Activated CD4-positive, alpha-beta T cell treated with anti-CD3 and anti-CD28 coated beads for 24 hours (primary cell): ENCODE data around the gene CD164L2.
"Not testable (repeated sequence)": the region's sequence is repeated elsewhere in the genome, so short reads cannot be mapped to it uniquely, and the experiment has no call there.

Experiments used
- DNase-seq, 2 donors: peaks; one replicate each; pipeline ENCODE4 v3.0.0-alpha.2; 2020; ENCODE audit warnings: low read depth in 2 of 2

The CD164L2 gene

DNA sequence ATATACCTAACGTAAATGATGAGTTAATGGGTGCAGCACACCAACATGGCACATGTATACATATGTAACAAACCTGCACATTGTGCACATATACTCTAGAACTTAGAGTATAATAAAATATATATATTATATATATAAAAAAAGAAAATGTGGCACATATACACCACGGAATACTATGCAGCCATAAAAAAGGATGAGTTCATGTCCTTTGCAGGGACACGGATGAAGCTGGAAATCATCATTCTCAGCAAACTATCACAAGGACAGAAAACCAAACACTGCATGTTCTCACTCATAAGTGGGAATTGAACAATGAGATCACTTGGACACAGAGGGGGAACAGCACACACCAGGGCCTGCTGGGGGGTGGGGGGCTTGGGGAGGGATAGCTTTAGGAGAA, 1.7 kb upstream of the CD164L2 start:
- DNase-seq, result not testable (repeated sequence)

DNA sequence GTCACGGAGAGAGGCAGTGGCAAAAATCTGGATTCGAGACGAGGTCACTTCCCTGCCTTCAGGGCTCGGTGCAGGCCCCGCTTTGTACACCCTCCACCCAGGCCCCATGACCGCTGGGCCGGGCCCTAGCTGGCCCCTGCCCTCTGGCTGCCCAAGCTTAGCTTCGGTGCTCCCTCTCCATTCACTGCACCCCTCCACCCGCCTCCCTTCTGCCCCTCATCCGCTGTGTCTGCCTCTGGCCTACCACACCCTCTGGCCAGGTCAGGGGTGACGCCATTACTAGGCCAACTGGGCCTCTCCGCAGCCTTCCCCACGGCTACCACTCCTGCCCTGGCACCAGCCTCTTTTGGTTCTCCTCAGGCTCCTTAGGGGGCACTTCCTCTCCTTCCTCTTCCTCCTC, 528 bp upstream of the CD164L2 start:
- no peak for DNase-seq

DNA sequence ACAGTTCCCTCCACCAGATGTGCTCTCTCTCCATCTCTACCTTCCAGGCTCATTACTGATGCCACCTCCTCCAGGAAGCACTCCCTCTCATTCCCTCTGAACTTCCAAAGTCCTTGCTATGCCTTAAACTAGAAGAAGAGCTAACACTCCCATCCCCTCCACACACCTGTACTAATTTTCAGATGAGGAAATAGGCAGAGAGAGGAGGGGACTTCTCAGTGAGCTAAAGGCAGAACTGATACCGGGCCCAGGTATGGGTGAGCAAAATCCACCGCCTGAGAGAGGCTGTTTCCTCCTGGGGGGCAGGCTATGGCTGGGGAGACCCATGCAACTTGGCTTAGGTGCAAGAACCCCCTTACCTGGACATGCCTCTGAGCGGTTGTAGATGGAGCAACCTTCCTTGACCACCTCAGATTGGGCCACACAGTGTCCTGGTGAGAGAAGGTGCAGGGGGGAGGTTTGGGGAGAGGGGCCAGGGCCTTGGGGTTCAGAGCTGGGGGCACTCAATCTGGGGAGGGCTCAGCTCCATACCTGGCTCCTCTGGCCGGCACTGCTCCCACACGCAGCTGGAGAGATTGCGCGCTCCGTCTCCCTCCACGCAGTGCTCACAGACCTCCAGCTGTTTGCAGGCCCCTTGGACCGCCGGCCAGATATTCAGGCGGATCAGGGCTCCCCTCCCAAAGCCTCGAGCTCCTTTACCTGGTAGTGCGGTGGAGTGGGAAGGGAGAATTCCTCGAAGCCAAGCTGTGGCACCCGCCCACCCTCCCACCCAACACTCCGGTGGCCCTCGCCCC, 967 bp downstream of the CD164L2 start:
- DNase-seq, result no peak

DNA sequence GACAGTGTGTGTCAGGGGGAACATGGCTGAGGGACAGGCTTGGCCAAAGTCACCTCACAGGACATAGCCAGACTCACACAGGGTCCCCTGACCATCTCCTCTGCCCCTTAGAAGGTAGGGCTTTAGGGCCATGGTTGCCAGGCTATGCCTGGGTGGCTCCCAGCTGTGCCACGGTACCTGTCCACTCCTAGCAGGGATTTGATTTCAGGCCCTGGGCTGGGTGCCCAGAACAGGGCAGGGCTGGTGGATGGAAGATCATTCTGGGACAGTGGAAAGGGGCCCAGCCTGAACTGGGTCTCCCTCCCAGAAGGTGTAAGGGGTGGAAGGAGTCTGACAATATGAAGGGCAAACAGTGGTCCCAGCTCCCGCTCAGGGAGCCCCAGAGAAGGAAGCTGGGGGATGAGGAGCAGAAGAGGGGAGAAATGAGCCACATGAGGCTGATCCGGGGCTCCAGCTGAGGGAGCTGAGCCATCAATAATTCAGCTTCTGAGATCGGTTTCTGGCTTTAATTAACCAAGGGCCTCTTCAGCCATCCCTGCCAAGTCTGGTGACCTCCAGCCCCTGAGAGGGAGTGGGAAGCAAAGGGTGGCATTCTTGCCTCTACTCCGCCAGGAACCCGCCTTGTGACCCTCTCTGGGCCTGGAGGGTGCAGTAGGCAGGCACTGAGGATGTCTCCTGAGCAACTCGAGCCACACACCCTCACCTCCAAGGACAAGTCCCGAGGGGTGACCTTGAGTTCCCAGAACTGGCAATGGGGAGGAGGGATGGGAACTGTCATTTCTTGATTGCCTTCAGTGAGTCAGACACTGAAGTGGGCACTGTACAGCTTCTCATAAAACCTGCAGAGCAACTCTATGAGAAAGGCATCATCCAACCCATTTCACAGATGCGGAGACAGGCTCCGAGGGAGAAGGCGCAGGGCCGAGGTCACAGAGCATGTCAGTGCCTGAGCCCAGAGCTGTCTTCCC, 2.1 kb downstream of the CD164L2 start:
- DNase-seq, result no peak

DNA sequence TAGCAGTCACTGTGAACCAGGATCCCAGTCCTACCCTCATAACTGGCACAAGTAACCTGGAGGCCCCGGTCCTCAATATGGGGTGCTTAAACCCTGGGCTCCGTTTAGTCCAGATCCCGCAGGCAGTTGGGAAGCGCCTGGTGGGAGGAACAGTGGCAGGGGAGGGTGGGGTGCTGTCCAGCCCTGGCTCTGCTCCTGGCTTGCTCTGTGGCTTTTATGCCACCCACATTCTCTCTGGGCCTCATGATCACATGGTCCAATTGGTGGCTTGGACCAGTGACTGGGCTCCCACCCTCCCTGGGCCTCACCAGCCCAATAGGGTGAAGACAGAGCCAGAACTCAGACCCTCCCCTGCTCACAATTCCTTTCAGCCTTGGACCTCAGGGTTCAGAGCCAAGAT, 2.9 kb downstream of the CD164L2 start:
- DNase-seq, result no peak

DNA sequence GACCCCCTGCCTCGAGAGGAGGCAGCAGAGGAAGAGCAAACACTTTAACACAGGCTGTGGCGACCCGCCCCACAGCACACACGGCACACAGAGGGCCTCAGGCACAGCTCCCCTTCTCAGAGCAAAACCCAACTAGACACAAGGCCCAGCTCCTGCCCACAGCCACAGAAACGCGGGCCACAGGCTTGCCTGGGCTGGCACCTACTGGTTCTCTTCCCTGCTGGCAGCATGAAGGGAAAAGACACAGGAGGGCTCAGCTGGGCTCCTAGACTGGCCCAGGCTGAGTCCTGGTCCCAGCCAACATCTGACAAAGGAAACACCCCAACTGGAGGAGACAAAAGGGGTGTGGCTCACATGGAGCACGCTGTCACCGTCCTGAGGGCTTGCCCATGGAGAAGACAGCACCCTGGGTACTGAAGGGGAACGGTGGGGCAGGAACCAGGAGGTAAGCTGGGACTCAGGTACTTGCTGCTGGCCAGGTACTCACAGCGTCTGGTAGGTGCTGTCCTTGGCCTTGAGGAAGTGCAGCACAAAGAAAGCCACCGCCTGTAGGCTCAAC, 3.5 kb downstream of the CD164L2 start:
- no peak for DNase-seq

DNA sequence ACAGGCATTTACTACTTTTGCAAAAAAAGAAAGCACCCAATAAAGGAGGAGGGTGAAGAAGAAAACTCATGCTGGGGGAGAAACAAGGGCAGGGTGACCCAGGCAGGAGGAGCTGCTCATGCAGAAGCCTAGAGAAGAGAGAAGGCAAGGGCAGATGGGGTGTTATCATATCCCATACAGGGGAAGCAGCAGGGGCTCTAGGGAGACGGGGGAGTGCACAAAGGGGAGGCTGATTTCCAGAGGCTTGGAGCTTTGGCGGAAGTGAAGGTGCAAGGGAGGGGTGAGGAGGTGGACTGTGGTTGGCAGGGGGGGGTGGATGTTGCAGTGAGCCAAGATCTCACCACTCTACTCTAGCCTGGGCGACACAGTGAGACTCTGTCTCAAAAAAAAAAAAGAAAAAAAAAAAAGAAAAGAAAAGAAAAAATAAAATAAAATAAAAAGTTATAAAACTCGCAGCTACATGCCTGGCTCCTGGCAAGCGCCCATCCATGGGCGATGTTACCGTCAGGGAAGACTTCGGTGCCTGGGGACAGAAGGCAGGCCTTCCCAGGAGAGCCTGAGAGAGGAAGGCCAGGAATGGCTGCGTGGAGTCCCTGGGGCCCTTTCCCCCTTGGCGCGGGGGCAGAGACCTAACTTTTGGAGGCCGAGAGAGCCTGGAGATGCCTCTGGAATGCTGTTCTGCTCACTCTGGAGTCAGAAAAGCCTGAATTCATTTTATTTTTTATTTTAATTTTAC, 5.2 kb downstream of the CD164L2 start:
- no peak for DNase-seq

DNA sequence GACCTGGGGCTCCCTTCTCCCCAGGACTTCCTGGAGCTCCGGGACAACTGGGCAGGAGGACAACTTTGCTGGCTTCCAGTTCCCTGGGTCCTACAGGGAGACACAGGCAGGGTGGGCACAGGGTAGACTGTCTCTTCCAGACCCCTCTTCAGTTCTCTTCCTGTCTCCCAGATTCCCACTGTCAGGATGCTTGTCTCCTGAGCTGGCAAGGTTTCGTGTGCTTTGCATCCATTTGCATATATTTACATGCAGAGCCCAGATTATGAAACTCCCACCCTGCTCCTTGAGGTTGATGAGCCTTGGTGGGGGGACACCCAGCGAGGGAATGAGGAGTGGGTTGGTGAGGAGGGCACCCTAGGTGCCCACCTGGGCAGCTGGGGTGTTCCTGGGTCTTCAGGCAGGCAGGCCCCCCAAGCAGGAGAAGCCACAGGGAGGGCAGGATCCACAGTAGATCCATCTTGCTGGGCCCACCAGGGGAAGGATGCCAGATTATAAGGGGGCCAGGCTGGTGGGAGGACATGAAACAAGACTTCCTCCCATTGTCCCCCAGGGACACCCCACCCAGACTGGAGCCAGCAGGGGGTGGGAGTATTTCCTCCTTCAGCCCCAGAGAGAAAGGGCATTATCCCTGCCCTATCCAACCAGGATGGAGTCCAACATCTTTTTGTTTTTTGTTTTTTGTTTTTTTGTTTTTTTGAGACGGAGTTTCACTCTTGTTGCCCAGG, 8.6 kb downstream of the CD164L2 start, which contains the start of gene FCN3:
FCN3 (minus strand) TSS at position 463 of the 725 bp plus-strand sequence; CDS start at position 457, 6 bp downstream.
- no peak for DNase-seq

DNA sequence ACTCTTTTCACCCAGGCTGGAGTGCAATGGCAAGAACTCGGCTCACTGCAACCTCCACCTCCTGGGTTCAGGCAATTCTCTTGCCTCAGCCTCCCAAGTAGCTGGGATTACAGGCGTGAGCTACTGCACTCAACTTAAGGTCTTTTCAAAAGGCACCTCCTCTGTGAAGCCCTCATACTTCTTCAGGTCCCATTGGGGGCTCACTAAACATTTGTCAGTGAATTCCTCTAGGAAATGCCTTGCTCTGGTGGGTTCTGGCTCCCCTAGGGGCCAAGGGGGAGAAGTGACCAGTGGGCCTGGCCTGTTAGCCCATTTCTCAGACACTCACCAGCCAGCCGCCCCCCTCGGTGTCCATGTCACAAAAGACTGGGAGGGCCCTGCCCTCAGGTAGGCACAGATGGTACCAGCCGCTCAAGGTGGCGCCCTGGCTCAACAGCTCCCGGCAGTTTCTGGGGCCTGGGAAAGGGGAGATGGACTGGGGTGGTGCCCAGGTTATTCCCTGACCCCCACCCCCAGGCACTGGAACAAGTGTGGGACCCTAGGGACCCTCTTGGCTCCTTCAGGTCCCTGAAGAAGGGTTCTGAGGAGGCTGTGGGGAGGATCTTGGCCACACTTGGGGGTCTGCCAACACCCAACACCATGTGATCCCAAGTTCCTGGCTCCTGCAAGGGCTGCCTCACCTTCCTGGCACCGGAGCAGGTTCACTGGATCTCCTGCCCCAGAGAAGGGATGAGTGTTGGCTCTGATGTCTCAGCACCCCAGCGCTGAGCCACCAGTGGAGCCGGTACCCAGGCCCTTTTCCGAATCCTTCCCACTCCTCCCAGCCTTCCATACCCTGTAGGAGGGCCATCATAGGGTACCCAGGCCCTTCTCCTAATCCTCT, 10.1 kb downstream of the CD164L2 start:
- DNase-seq, result no peak

DNA sequence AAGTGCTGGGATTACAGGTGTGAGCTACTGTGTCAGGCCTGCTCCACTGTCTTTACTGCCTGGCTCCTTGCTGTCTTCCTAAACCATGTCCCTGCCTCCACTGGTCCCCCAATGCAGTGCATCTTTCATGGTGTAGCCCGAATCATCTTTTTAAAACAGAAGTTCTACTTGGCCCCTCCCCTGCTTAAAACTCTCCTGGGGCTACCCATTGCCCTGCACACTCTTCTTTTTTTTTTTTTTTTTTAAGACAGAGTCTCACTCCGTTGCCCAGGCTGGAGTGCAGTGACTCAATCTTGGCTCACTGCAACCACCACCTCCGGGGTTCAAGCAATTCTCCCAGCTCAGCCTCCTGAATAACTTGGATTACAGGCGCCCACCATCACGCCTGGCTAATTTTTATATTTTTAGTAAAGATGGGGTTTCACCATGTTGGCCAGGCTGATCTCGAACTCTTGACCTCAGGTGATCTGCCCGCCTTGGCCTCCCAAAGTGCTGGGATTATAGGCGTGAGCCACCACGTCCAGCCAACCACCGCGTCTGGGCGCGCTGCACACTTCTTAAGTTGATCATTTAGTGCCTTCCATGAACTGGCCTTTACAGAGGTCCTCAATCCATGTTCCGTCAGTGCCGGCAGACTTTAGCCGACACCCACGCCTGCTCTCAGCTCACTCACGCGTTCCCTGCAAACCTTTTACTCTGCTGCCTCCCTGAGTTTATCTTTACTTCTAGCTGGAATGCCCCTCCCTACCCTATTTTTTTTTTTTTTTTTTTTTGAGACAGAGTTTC, 10.9 kb downstream of the CD164L2 start:
- no peak for DNase-seq

DNA sequence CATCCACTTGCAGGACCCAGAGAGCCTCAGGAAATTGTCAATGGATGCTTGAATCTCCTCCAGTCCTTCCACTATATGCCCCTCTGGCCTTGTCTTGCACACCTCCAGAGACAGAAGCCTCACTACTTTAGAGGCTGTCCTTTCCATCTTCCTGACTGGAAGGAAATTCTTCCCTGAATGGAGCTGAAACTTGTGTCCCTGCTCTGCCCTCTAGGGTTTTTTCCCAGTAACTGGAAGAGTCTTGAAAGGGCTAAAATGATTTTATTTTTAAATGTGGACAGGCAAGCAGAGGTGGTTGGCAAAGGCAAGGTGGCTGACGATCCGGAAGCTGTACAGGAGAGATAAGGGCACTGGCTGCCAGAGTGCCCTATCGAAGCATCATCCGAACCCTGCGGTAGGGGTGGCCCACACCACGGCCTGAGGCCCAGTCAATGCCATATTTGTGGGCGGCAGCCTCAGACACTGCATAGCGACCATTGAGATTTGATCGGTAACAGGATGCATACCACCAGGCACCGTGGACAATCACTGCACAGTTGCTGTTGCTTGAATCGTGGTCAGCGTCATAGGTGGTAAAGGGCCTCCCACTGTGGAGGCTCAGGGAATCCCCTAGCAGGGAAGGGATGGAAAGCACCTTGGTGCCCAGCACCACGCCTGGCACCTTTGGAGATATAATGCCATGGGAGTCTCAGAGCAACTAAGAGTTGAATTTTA, 14.1 kb downstream of the CD164L2 start:
- no peak for DNase-seq

DNA sequence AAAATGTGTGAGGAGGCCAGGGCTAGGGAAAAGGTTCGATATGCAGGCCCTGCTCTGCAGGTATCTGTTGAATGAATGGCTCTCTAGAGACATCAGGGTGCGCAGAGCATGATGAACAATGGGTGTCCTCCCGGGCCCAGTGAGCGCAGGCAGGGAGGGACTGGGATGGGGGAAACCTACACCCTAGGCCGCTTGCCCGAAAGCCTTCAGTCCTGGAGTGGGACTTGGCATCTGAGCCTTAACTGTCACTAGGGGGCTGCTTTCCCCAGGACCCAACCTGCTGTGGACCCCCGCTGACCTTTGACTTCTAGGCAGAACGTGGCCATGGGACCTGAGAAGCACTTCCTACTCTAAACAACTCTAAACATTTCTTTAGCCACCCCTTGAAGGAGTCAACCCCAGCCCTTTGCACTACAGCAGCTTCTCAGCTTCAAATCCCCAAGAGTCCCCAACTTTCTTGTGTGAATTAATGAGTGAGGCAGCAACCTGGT, 15.9 kb downstream of the CD164L2 start:
- DNase-seq, result no peak

DNA sequence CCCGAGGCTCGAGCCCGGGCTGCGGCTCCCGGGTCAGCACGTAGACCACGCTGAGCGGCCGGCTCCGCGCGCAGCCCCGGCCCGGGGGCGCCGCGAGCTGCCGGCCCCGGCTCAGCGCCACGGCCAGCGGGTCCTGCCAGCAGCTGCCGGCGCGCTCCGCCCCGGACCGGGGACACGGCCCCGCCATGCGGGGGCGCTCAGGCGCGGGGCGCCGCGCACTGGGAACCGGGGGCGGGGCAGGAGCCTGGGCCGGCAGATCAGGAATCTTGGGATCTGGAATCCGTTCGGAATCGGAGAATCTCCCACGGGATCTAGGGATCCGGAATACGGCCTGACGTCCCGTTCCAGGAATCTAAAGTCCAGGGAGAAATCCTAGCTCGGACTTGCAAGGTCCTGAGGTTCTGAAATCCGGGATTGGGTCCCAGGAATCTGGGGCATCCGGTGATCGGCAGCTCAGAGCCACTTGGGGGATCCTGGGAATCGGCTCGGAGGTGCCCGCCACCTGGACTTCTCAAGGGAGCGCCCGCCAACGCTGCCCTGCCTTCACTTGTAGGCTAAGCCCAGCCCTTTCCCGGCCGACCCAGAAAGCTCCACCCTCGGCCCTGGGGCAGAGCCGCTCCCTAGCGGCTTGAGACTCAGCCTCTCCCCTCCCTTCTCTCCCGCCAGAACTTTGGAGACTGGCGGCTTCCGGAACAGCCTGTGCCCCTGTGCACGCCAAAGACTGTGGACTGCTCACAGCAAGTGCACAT, 16.5 kb downstream of the CD164L2 start, which contains the start of gene MAP3K6:
MAP3K6 (minus strand) TSS at position 551 of the 749 bp plus-strand sequence; CDS start at position 187, 364 bp downstream.
- no peak for DNase-seq

DNA sequence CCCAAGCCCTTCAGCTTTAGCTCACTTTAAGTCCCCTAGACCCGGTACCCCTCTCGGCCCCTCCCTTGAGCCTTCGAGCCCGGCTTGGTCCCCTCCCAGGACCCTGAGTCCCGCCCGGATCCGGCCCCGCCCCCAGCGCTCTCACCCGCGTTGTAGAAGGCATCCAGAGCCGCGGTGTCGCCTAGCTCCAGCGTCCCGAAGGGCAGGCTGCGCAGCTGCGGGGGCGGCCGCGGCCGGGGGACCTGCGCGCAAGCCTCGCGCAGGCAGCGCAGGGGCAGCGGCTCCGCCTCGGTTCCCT, 17.1 kb downstream of the CD164L2 start:
- DNase-seq, result peak; percentile 59 to 83

DNA sequence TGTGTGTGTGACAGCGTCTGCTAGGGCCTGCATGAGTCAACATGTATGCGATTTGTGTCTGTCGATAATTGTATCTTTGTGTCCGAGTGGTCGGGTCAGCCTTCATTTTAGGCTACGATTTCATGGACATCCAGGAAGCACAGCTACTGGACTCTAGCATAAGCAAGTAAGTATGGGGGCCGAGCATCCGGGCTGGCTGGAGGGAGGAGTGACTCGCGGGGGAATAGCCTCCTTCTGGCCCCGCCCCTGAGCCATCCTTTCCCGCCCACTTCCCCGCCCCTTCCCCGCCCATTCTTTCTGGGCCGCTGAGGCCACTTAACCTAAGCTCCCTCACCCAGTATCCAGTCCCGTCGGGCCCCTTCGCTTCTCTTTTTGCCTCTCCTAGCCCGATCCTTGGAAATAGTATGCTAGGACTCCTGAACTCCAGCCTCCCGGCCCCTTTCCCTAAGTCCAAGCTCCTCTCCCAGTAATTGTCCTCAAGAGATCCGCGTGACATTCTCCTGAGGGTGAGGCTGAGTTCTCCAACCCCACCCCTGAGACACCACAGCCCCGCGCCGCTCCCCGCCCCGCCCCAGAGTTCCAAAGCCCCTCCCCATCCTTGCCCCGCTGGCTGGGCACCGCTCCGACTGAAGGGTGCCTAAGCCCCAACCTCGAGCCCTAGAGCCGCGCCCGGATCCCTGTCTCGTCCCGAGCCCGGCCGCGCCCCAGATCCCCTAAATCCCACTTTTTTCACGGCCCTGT, 17.6 kb downstream of the CD164L2 start:
- DNase-seq, result peak; percentile 69 to 78

DNA sequence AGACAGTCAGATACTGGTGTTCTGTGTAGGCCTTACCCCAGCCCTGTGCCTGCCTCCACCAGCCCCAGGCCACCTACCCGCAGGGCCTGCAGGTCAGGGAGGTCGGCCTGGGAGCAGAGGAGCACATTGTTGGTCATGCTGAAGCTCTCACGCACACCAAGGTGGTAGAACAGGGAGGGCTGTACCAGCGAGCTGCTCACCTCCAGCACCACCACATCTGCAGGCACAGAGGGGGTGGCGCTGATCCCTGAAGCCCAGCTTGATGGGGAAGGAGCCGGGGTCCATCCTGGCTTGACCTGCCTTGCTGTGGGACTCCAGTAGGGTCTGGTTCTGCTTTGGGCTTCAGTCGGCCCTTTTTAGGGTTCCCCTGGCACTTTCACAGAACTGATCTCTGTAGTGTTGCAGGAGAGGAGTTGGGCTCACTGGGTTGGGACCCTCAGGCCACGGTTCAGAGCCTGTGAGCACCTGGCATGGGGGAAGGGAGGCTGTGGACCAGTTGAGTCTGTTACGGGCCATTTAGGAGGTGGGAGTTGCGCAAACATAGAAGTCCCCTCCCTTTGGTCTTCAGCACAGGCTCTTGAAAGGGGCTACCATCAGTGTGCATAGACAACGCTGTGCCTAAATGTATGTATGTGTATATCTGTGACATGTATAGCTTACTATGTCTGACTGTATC, 18.3 kb downstream of the CD164L2 start:
- no peak for DNase-seq
